Measurements from ENCODE around the gene WDR18.

Gene WDR18

DNA sequence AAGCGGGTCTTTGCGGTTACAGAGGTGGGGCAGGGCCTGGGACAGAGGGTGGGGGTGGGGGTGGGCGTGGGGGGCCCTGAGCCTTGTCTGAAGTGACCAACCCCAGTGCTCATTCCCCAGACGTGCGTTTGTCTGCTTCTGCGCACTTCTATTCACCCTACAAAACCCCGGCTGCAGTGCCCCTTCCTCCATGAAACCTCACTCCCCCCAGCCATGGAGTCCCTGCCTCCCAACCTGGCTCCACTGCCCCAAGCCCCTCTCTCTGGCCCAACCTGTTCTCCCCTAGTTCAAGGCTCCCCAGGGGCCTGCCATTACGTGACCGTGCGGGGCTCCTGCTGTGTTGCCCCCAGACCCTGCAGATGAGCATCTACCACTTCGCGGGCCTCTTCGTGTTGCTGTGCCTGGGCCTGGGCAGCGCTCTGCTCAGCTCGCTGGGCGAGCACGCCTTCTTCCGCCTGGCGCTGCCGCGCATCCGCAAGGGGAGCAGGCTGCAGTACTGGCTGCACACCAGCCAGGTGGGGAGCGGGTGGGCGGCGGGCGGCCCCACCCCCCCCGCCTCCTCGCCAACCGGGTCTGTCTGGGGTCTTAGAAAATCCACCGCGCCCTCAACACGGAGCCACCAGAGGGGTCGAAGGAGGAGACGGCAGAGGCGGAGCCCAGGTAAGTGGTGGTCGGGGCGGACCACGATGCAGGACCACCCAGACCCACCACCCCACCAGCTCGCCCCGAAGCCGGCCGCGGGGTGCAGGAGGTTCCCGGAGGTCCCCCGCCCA, 24.3 kb downstream of the WDR18 start:
- no peak overlapping the region for H3K4me3 ChIP-seq (ENCODE audit: low read depth, low read length)
- no peak for TF ChIP-seq CTCF (IDR thresholded peaks at IDR 0.05; ENCODE audit: low read depth, low read length)
- no peak for DNase-seq (ENCODE audit: low read depth, low spot score)

GRCh38 chr19:1009041-1009980, 25.2 kb downstream of the WDR18 start:
- H3K4me3 ChIP-seq (ENCODE audit: low read depth, low read length) = no peak overlapping the region
- no peak for TF ChIP-seq CTCF (IDR thresholded peaks at IDR 0.05; ENCODE audit: low read depth, low read length)
- in situ Hi-C loops (cut with HindIII; ENCODE audit: low sequenced_read_pairs) = no loop called here
- no peak for DNase-seq (ENCODE audit: low read depth, low spot score)

More for the DNA sequence above, 24.3 kb downstream of the WDR18 start:
- in situ Hi-C loops (cut with HindIII; ENCODE audit: low sequenced_read_pairs) = no loop called here

GRCh38 chr19:1009981-1010538, 25.9 kb downstream of the WDR18 start:
- DNase-seq (ENCODE audit: low read depth, low spot score) = no peak
- in situ Hi-C loops (cut with HindIII; ENCODE audit: low sequenced_read_pairs) = no loop called here
- no peak for TF ChIP-seq CTCF (IDR thresholded peaks at IDR 0.05; ENCODE audit: low read depth, low read length)
- no peak overlapping the region for H3K4me3 ChIP-seq (ENCODE audit: low read depth, low read length)

DNA sequence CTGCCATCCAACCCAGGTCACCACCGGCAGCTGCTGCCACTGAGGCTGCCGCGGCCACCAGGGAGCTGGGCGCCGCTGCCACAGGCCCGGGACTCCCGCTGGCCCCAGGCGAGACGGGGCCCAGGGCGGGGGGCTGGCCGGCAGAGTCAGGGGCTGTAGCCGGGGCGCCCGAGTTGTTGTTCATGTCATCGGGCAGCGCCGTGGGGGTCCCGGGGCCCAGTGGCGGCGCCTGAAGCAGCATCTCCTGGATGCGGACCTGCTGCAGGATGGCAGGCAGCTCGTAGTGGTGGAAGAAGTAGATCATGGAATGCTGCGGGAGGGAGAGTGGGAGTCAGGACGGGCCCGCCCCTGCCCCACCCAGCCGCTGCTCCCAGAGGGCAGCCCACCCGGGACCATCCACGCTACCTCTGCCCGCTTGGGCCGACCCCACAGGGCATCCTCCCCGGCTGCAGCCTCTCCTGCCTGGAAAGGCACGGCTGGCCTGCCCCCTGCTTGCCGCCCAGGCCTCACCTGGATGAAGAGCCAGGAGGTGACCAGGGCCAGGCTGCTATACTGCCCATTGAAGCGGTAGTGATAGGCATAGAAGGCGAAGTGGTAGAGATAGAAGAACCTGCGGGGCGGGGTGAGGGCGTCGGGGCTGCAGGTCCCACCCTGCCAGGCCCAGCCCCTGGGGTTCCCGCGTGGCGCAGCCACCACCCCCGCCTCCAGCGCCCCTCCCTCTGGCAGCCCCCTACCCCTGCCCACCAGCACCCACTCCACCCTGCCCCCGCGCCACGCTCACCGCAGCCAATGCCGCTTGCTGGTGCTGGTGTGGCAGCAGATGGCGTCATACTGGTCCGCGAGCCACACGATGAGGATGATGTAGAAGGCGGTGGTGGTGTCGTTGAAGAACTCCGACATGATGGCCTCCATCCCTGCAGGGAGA, 26.7 kb downstream of the WDR18 start:
- no peak for DNase-seq (ENCODE audit: low read depth, low spot score)
- in situ Hi-C loops (cut with HindIII; ENCODE audit: low sequenced_read_pairs) = no loop called here
- TF ChIP-seq CTCF (IDR thresholded peaks at IDR 0.05; ENCODE audit: low read depth, low read length) = no peak
- H3K4me3 ChIP-seq (ENCODE audit: low read depth, low read length) = no peak overlapping the region

GRCh38 chr19:1011831-1012333, 27.7 kb downstream of the WDR18 start:
- no peak for DNase-seq (ENCODE audit: low read depth, low spot score)
- no peak for TF ChIP-seq CTCF (IDR thresholded peaks at IDR 0.05; ENCODE audit: low read depth, low read length)
- in situ Hi-C loops (cut with HindIII; ENCODE audit: low sequenced_read_pairs) = no loop called here
- no peak overlapping the region for H3K4me3 ChIP-seq (ENCODE audit: low read depth, low read length)

Measured in astrocyte of the spinal cord (primary cell).